Measurements from ENCODE around the gene DHX16. TPM values are rescaled to one million over a fixed set of nuclear protein-coding genes. Genes with fewer than 3 reads are reported as not detected.

DHX16 gene
- total RNA-seq, 1 experiment from 2014 or later: 32.2 TPM

GRCh38 chr6:30721198-30722024, 48.6 kb upstream of the DHX16 start (continued):
- peak; percentile 80; the same call in 1 of the 2 replicates for TF ChIP-seq KAT7 (CRISPR knock-in tag; IDR thresholded peaks at IDR 0.05; ENCODE audit: borderline replicate concordance)
- TF ChIP-seq MLX (CRISPR knock-in tag; IDR thresholded peaks at IDR 0.05): peak; percentile 85; the same call in 1 of the 2 replicates
- no peak for TF ChIP-seq STAT6 (CRISPR knock-in tag; conservative IDR thresholded peaks at IDR 0.05; ENCODE audit: low read depth)
- 0 out of 2 replicates have a peak, but pooled peaks have one; percentile 45 for TF ChIP-seq FOXP1 (CRISPR knock-in tag; IDR thresholded peaks at IDR 0.05; ENCODE audit: borderline replicate concordance)
- TF ChIP-seq JUN (CRISPR knock-in tag; IDR thresholded peaks at IDR 0.05): peak; percentile 79; the same call in 1 of the 2 replicates
- TF ChIP-seq SMAD3 (CRISPR knock-in tag; IDR thresholded peaks at IDR 0.05; ENCODE audit: borderline replicate concordance): no peak
- TF ChIP-seq ATF2 (CRISPR knock-in tag; IDR thresholded peaks at IDR 0.05; ENCODE audit: borderline replicate concordance, low read depth): no peak
- peak; percentile 17; the same call in 1 of the 2 replicates for TF ChIP-seq ETV6 (CRISPR knock-in tag; IDR thresholded peaks at IDR 0.05)
- TF ChIP-seq SOX15 (CRISPR knock-in tag; IDR thresholded peaks at IDR 0.05): no peak
- no peak for TF ChIP-seq JAZF1 (CRISPR knock-in tag; IDR thresholded peaks at IDR 0.05)
- peak; percentile 97 for TF ChIP-seq PRRX2 (CRISPR knock-in tag; IDR thresholded peaks at IDR 0.05)
- TF ChIP-seq ELF4 (CRISPR knock-in tag; IDR thresholded peaks at IDR 0.05; ENCODE audit: low read depth): no peak
- 0 out of 2 replicates have a peak, but pooled peaks have one; percentile 44 for TF ChIP-seq HMGA2 (CRISPR knock-in tag; IDR thresholded peaks at IDR 0.05)
- no peak for TF ChIP-seq NR1H2 (CRISPR knock-in tag; IDR thresholded peaks at IDR 0.05)
- TF ChIP-seq ZNF263 (CRISPR knock-in tag; IDR thresholded peaks at IDR 0.05; ENCODE audit: low read depth): peak; percentile 39; the same call in 1 of the 2 replicates
- peak; percentile 39; the same call in 1 of the 2 replicates for TF ChIP-seq SMAD4 (CRISPR knock-in tag; IDR thresholded peaks at IDR 0.05)
- peak; percentile 37; the same call in 1 of the 2 replicates for TF ChIP-seq FOXK1 (CRISPR knock-in tag; IDR thresholded peaks at IDR 0.05)

GRCh38 chr6:30720738-30721197, 48.0 kb upstream of the DHX16 start:
- H3K9me3 Mint-ChIP-seq: no peaks in the 10 kb centered on the region
- ChIA-PET POLR2A (interaction anchor here (0.6 to 2.0 kb wide), 8 partner anchors 17 to 106 kb away, joined by 3 to 8 read pairs (median 4); partner anchors contain the start of genes DHX16 and IER3), CTCF (interaction anchor here (0.6 to 6.0 kb wide), 8 partner anchors 11 to 254 kb away, joined by 3 to 54 read pairs (median 10); partner anchors contain the start of gene DHX16)
- peak overlapping the region; percentile 99 for H3K4me3 Mint-ChIP-seq
- DNase-seq (ENCODE audit: low spot score): peak; percentile 54
- H3K36me3 Mint-ChIP-seq: peaks cover 55% of the 10 kb centered on the region
- H3K4me1 Mint-ChIP-seq: peaks cover 55% of the 10 kb centered on the region
- H3K27ac Mint-ChIP-seq: peak overlapping the region; percentile 100
- H3K27me3 Mint-ChIP-seq (ENCODE audit: low read depth): no peaks in the 10 kb centered on the region
- ATAC-seq: no peak
- TF ChIP-seq ERG (CRISPR knock-in tag; IDR thresholded peaks at IDR 0.05) (peak; percentile 49; the same call in 1 of the 2 replicates), ZNF317 (CRISPR knock-in tag; IDR thresholded peaks at IDR 0.05; ENCODE audit: borderline replicate concordance, low read depth) (no peak), PRRX2 (CRISPR knock-in tag; IDR thresholded peaks at IDR 0.05) (peak; percentile 32; the same call in 1 of the 2 replicates), RELA (CRISPR knock-in tag; IDR thresholded peaks at IDR 0.05; ENCODE audit: borderline replicate concordance) (no peak), MAX (CRISPR knock-in tag; IDR thresholded peaks at IDR 0.05) (no peak), ATF3 (CRISPR knock-in tag; conservative IDR thresholded peaks at IDR 0.05) (no peak), NFATC4 (CRISPR knock-in tag; IDR thresholded peaks at IDR 0.05) (peak; percentile 84), ZNF232 (CRISPR knock-in tag; IDR thresholded peaks at IDR 0.05) (no peak), TEAD1 (CRISPR knock-in tag; IDR thresholded peaks at IDR 0.05) (no peak), ZMAT4 (CRISPR knock-in tag; IDR thresholded peaks at IDR 0.05) (no peak), JAZF1 (CRISPR knock-in tag; IDR thresholded peaks at IDR 0.05) (no peak)
